Ishikawa (cell line): Measurements from ENCODE around the gene ARMC2.

ENCODE experiments used
- CEBPB ChIP-seq: IDR thresholded peaks from 2 replicates; pipeline ENCODE4 v1.6.1; 2012
- CREB1 ChIP-seq: IDR thresholded peaks from 2 replicates; pipeline ENCODE4 v1.6.1; 2012; ENCODE audit warnings: low read depth
- EGR1 ChIP-seq: IDR thresholded peaks from 2 replicates; pipeline ENCODE4 v1.6.1; 2012
- EP300 ChIP-seq: IDR thresholded peaks from 2 replicates; pipeline ENCODE4 v1.6.1; 2012; ENCODE audit warnings: borderline replicate concordance
- FOXM1 ChIP-seq: IDR thresholded peaks from 2 replicates; pipeline ENCODE4 v1.6.1; 2012; ENCODE audit warnings: low read depth, borderline replicate concordance
- NFIC ChIP-seq: IDR thresholded peaks from 2 replicates; pipeline ENCODE4 v1.6.1; 2012
- RAD21 ChIP-seq: IDR thresholded peaks from 2 replicates; pipeline ENCODE4 v1.6.1; 2012; ENCODE audit warnings: low read depth
- REST ChIP-seq: IDR thresholded peaks from 2 replicates; pipeline ENCODE4 v1.6.1; 2012; ENCODE audit warnings: low read depth, mild to moderate bottlenecking
- TAF1 ChIP-seq: IDR thresholded peaks from 2 replicates; pipeline ENCODE4 v1.6.1; 2012; ENCODE audit warnings: low read depth, mild to moderate bottlenecking
- TCF12 ChIP-seq: IDR thresholded peaks from 2 replicates; pipeline ENCODE4 v1.6.1; 2012; ENCODE audit warnings: low read depth
- TEAD4 ChIP-seq: IDR thresholded peaks from 2 replicates; pipeline ENCODE4 v1.6.1; 2012
- YY1 ChIP-seq: IDR thresholded peaks from 2 replicates; pipeline ENCODE4 v1.6.1; 2012; ENCODE audit warnings: low read depth
- ZBTB7A ChIP-seq: IDR thresholded peaks from 2 replicates; pipeline ENCODE4 v1.6.1; 2012; ENCODE audit warnings: low read depth
- TF ChIP-seq, protein P1 (sequence below): IDR thresholded peaks from 2 replicates; pipeline ENCODE4 v1.6.1; 2012
- TF ChIP-seq, protein P2 (sequence below): IDR thresholded peaks from 2 replicates; pipeline ENCODE4 v1.6.1; 2012

The ARMC2 gene

GRCh38 chr6:108988296-108988695 lies 140.1 kb downstream of the ARMC2 start:
- no peak for TF ChIP-seq NFIC
- TF ChIP-seq EP300: no peak
- no peak for TF ChIP-seq ZBTB7A
- TF ChIP-seq FOXM1: no peak
- TF ChIP-seq REST: no peak
- TF ChIP-seq, protein P1, sequence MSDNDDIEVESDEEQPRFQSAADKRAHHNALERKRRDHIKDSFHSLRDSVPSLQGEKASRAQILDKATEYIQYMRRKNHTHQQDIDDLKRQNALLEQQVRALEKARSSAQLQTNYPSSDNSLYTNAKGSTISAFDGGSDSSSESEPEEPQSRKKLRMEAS: no peak
- no peak for TF ChIP-seq CEBPB

- TF ChIP-seq NFIC (no peak), EGR1 (no peak), TEAD4 (no peak)
Measured at GRCh38 chr6:108988765-108989164, 140.5 kb downstream of the ARMC2 start.

DNA sequence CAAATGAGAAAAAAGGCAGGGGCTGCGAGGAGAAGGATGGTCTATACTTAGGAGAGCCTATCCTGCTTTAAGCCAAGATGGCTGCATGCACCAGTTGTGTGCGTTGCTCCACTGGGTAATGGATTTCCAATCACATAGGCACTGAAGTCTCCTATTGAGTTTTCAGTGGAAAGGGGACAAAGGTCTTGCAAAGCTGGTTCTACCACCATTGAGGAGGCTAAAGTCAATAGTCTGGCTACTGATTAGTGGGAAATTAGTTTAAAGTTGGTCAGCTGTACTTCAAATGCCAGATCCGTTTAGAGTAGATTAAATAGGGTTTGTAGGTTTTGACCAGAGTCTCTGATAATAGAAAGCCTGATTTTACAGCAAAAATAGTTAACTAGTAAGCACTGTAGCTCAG lies 141.5 kb downstream of the ARMC2 start:
- TF ChIP-seq CEBPB: no peak
- no peak for TF ChIP-seq TEAD4
- no peak for TF ChIP-seq CREB1
- no peak for TF ChIP-seq ZBTB7A
- TF ChIP-seq TAF1: no peak
- no peak for TF ChIP-seq YY1
- TF ChIP-seq FOXM1: no peak
- TF ChIP-seq, protein P1: no peak

- TF ChIP-seq RAD21: no peak
- TF ChIP-seq, protein P1: no peak
- no peak for TF ChIP-seq FOXM1
- no peak for TF ChIP-seq CEBPB
- no peak for TF ChIP-seq EGR1
- TF ChIP-seq TEAD4: no peak
- TF ChIP-seq CREB1: no peak
- TF ChIP-seq TAF1: no peak
- no peak for TF ChIP-seq EP300
- TF ChIP-seq YY1: no peak
- TF ChIP-seq, protein P2, sequence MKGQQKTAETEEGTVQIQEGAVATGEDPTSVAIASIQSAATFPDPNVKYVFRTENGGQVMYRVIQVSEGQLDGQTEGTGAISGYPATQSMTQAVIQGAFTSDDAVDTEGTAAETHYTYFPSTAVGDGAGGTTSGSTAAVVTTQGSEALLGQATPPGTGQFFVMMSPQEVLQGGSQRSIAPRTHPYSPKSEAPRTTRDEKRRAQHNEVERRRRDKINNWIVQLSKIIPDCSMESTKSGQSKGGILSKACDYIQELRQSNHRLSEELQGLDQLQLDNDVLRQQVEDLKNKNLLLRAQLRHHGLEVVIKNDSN: no peak
- TF ChIP-seq TCF12: no peak
- no peak for TF ChIP-seq ZBTB7A
Measured at GRCh38 chr6:108993876-108994275, 145.7 kb downstream of the ARMC2 start.

GRCh38 chr6:108995296-108995695 lies 147.1 kb downstream of the ARMC2 start:
- TF ChIP-seq, protein P1: no peak
- no peak for TF ChIP-seq TCF12
- TF ChIP-seq EP300: no peak
- TF ChIP-seq FOXM1: no peak
- no peak for TF ChIP-seq TAF1
- TF ChIP-seq ZBTB7A: no peak
- TF ChIP-seq, protein P2: no peak
- TF ChIP-seq YY1: no peak

GRCh38 chr6:108996208-108996607 lies 148.0 kb downstream of the ARMC2 start:
- no peak for TF ChIP-seq TAF1
- no peak for TF ChIP-seq TCF12
- no peak for TF ChIP-seq CREB1
- no peak for TF ChIP-seq FOXM1
- no peak for TF ChIP-seq EP300
- no peak for TF ChIP-seq REST
- TF ChIP-seq RAD21: no peak
- TF ChIP-seq TEAD4: no peak
- TF ChIP-seq NFIC: no peak
- TF ChIP-seq, protein P2: no peak
- TF ChIP-seq ZBTB7A: no peak
- no peak for TF ChIP-seq YY1
- TF ChIP-seq, protein P1: no peak
- TF ChIP-seq EGR1: no peak
- no peak for TF ChIP-seq CEBPB
